IMR-90 (cell line): ENCODE results near the gene ADGRG6. TPM values are rescaled to one million over a fixed set of nuclear protein-coding genes. Genes with fewer than 3 reads are reported as not detected.

Source experiments
- ATAC-seq: fragments of 200-7000 bp; cut with Tn5 transposase; 2 replicates; pipeline ENCODE4 v1.9.1; 2020; ENCODE audit warnings: low read depth, mild to moderate bottlenecking, moderate library complexity
- BruUV-seq: library from RNA; stranded (reverse); fragments of 400-500 nt; replicated peaks from 2 replicates; lab custom pipeline; 2021; lab: Mats Ljungman, UMichigan
- CTCF ChIA-PET: fragments of 300-600 bp; formaldehyde crosslinking; extraction: SDS; loops from one replicate; lab custom pipeline; 2021; ENCODE audit warnings: antibody characterized with exemption; lab: Yijun Ruan, JAX
- POLR2A ChIA-PET: fragments of 300-600 bp; sonication (Branson Sonifier 250); formaldehyde crosslinking; loops from one replicate; lab custom pipeline; 2022; ENCODE audit warnings: antibody characterized with exemption; ENCODE audit not compliant: unreplicated experiment; lab: Charles Lee
- DNase-seq: peaks from one replicate; pipeline ENCODE4 v3.0.0; 2013
- H2AFZ ChIP-seq: replicated peaks from 2 replicates; pipeline ENCODE3; 2013; ENCODE audit warnings: low read length, mild to moderate bottlenecking; ENCODE audit not compliant: poor library complexity
- H2AK5ac ChIP-seq: 2 replicates; pipeline ENCODE4 v1.6.1; 2013; ENCODE audit warnings: low read depth, low read length, inconsistent platforms
- H2AK9ac ChIP-seq: replicated peaks from 2 replicates; pipeline ENCODE3; 2013; ENCODE audit warnings: mild to moderate bottlenecking, low read depth, low read length, moderate library complexity; ENCODE audit not compliant: poor library complexity
- H2BK120ac ChIP-seq: 2 replicates; pipeline ENCODE4 v1.6.1; 2013; ENCODE audit warnings: low read depth, low read length, inconsistent platforms
- H2BK15ac ChIP-seq: 3 replicates; pipeline ENCODE4 v1.6.1; 2013; ENCODE audit warnings: low read depth, low read length, inconsistent platforms
- H2BK20ac ChIP-seq: 2 replicates; pipeline ENCODE4 v1.6.1; 2013; ENCODE audit warnings: low read depth, mild to moderate bottlenecking, inconsistent platforms, low read length, moderate library complexity
- H2BK5ac ChIP-seq: 2 replicates; pipeline ENCODE4 v1.6.1; 2013; ENCODE audit warnings: mild to moderate bottlenecking, low read depth, low read length, inconsistent platforms; ENCODE audit not compliant: poor library complexity, severe bottlenecking
- H3K14ac ChIP-seq: replicated peaks from 2 replicates; pipeline ENCODE4 v1.6.1; 2013; ENCODE audit warnings: low read depth, low read length, inconsistent platforms
- H3K18ac ChIP-seq: 2 replicates; pipeline ENCODE4 v1.6.1; 2013; ENCODE audit warnings: low read depth, low read length, control low read depth
- H3K23ac ChIP-seq: 2 replicates; pipeline ENCODE4 v1.6.1; 2013; ENCODE audit warnings: low read depth, low read length, inconsistent platforms
- H3K27ac ChIP-seq: 2 replicates; pipeline ENCODE4 v1.5.1; 2013; ENCODE audit warnings: mild to moderate bottlenecking, control low read depth, low read length; ENCODE audit not compliant: insufficient read depth
- H3K27me3 ChIP-seq: 2 replicates; pipeline ENCODE4 v1.6.1; 2013; ENCODE audit warnings: low read length; ENCODE audit not compliant: control insufficient read depth, insufficient read depth
- H3K36me3 ChIP-seq: 2 replicates; pipeline ENCODE4 v1.6.1; 2013; ENCODE audit warnings: low read length, mixed read lengths; ENCODE audit not compliant: control insufficient read depth, insufficient read depth
- H3K4ac ChIP-seq: 2 replicates; pipeline ENCODE4 v1.6.1; 2013; ENCODE audit warnings: low read depth, low read length, inconsistent platforms
- H3K4me1 ChIP-seq: 2 replicates; pipeline ENCODE4 v1.6.1; 2013; ENCODE audit warnings: low read length, mixed read lengths; ENCODE audit not compliant: control insufficient read depth, insufficient read depth
- H3K4me2 ChIP-seq: 2 replicates; pipeline ENCODE4 v1.6.1; 2013; ENCODE audit warnings: low read depth, mild to moderate bottlenecking, control low read depth, low read length, moderate library complexity
- H3K4me3 ChIP-seq: 2 replicates; pipeline ENCODE4 v1.5.1; 2013; ENCODE audit warnings: low read depth, mild to moderate bottlenecking, control low read depth, low read length, moderate library complexity; ENCODE audit not compliant: insufficient read depth
- H3K56ac ChIP-seq: 2 replicates; pipeline ENCODE4 v1.6.1; 2013; ENCODE audit warnings: low read length, inconsistent platforms; ENCODE audit not compliant: insufficient read depth; ENCODE audit errors: extremely low read depth
- H3K79me1 ChIP-seq, 2 experiments: 2 replicates each; pipeline ENCODE4 v1.6.1; 2013; ENCODE audit warnings: low read length in 2 of 2, inconsistent platforms in 1 of 2, low read depth in 1 of 2
- H3K9ac ChIP-seq: 2 replicates; pipeline ENCODE4 v1.6.1; 2013; ENCODE audit warnings: low read depth, low read length, control low read depth
- H3K9me1 ChIP-seq: 2 replicates; pipeline ENCODE4 v1.6.1; 2013; ENCODE audit warnings: low read length, inconsistent platforms; ENCODE audit not compliant: insufficient read depth
- H3K9me3 ChIP-seq: 2 replicates; pipeline ENCODE4 v1.6.1; 2013; ENCODE audit warnings: low read length; ENCODE audit not compliant: control insufficient read depth, insufficient read depth
- H4K20me1 ChIP-seq: 2 replicates; pipeline ENCODE4 v1.6.1; 2013; ENCODE audit warnings: low read length, inconsistent platforms; ENCODE audit not compliant: insufficient read depth
- H4K5ac ChIP-seq: 2 replicates; pipeline ENCODE4 v1.6.1; 2013; ENCODE audit warnings: mild to moderate bottlenecking, low read depth, low read length, control low read depth
- H4K8ac ChIP-seq, 2 experiments: 2 replicates each; pipeline ENCODE4 v1.6.1; 2013; ENCODE audit warnings: low read depth in 2 of 2, low read length in 2 of 2, control low read depth in 1 of 2, inconsistent platforms in 1 of 2
- H4K91ac ChIP-seq: 2 replicates; pipeline ENCODE4 v1.6.1; 2013; ENCODE audit warnings: low read depth, low read length, inconsistent platforms; ENCODE audit not compliant: insufficient read depth
- BHLHE40 ChIP-seq: fragments of 150-350 bp; IDR thresholded peaks from 2 replicates; pipeline ENCODE4 v1.6.1; 2016; ENCODE audit warnings: mild to moderate bottlenecking, low read depth, low read length
- CEBPB ChIP-seq: IDR thresholded peaks from 2 replicates; pipeline ENCODE4 v1.6.1; 2012; ENCODE audit warnings: low read depth, low read length, improper control_type of control experiment
- CHD1 ChIP-seq: IDR thresholded peaks from 2 replicates; pipeline ENCODE4 v1.6.1; 2012; ENCODE audit warnings: low read depth, low read length, improper control_type of control experiment
- CTCF ChIP-seq: conservative IDR thresholded peaks from 2 replicates; pipeline ENCODE4 v1.5.1; 2012; ENCODE audit warnings: mild to moderate bottlenecking, low read depth, low read length, improper control_type of control experiment
- ELK1 ChIP-seq: fragments of 150-350 bp; IDR thresholded peaks from 2 replicates; pipeline ENCODE4 v1.6.1; 2016; ENCODE audit warnings: low read depth, mild to moderate bottlenecking, low read length, moderate library complexity, borderline replicate concordance
- FOS ChIP-seq: fragments of 150-350 bp; IDR thresholded peaks from 2 replicates; pipeline ENCODE4 v1.6.1; 2016; ENCODE audit warnings: low read depth, low read length
- MAFK ChIP-seq: IDR thresholded peaks from 2 replicates; pipeline ENCODE4 v1.6.1; 2012; ENCODE audit warnings: low read depth, low read length, improper control_type of control experiment
- MAZ ChIP-seq: IDR thresholded peaks from 2 replicates; pipeline ENCODE4 v1.6.1; 2012; ENCODE audit warnings: low read depth, mild to moderate bottlenecking, low read length, improper control_type of control experiment, moderate library complexity, borderline replicate concordance
- MXI1 ChIP-seq: IDR thresholded peaks from 2 replicates; pipeline ENCODE4 v1.6.1; 2012; ENCODE audit warnings: low read depth, mild to moderate bottlenecking, low read length, moderate library complexity, borderline replicate concordance
- NFE2L2 ChIP-seq: fragments of 150-350 bp; IDR thresholded peaks from 2 replicates; pipeline ENCODE4 v1.6.1; 2016; ENCODE audit warnings: low read depth, mild to moderate bottlenecking, low read length
- POLR2A ChIP-seq: IDR thresholded peaks from 2 replicates; pipeline ENCODE4 v1.6.1; 2012; ENCODE audit warnings: mild to moderate bottlenecking, low read depth, low read length
- RAD21 ChIP-seq: IDR thresholded peaks from 2 replicates; pipeline ENCODE4 v1.6.1; 2012; ENCODE audit warnings: low read length, improper control_type of control experiment
- RCOR1 ChIP-seq: IDR thresholded peaks from 2 replicates; pipeline ENCODE4 v1.6.1; 2012; ENCODE audit warnings: mild to moderate bottlenecking, low read length, improper control_type of control experiment; ENCODE audit not compliant: insufficient replicate concordance
- RFX5 ChIP-seq: IDR thresholded peaks from 2 replicates; pipeline ENCODE4 v1.8.0; 2012; ENCODE audit warnings: low read depth, mild to moderate bottlenecking, low read length, moderate library complexity
- SMC3 ChIP-seq: fragments of 150-350 bp; IDR thresholded peaks from 2 replicates; pipeline ENCODE4 v1.6.1; 2016; ENCODE audit warnings: low read depth, mild to moderate bottlenecking, antibody characterized with exemption, low read length, moderate library complexity
- USF2 ChIP-seq: fragments of 150-350 bp; IDR thresholded peaks from 2 replicates; pipeline ENCODE4 v1.6.1; 2017; ENCODE audit warnings: mild to moderate bottlenecking, antibody characterized with exemption, low read length, low read depth
- WGBS, 2 experiments: methylation state at CpG; one replicate each; pipeline versions ENCODE4 v1.1.5 to v1.1.7; 2013; ENCODE audit warnings: missing lambda C conversion rate in 2 of 2; ENCODE audit not compliant: insufficient read length in 1 of 2; ENCODE audit errors: extremely low coverage in 2 of 2; 5-methylcytosine and 5-hydroxymethylcytosine counted together
- dilution Hi-C: fragments of 300-500 bp; cut with HindIII; formaldehyde crosslinking; loops from one replicate; pipeline ENCODE4 v1.14.3; 2018; ENCODE audit warnings: low sequenced_read_pairs; ENCODE audit not compliant: unreplicated experiment
- in situ Hi-C: fragments of 300-500 bp; cut with MboI; formaldehyde crosslinking; loops from 3 replicates; pipeline ENCODE4 v1.14.3; 2019; ENCODE audit warnings: low sequenced_read_pairs, inconsistent platforms, mixed read lengths
- intact Hi-C: fragments of 100-400 bp; cut with micrococcal nuclease; formaldehyde crosslinking; loops from 2 replicates; pipeline ENCODE4 v1.10.0; 2022
- polyA plus RNA-seq, 3 experiments: library from polyadenylated mRNA; depleted of rRNA; stranded (reverse); fragments of >200 nt; gene quantifications; 2 replicates each; pipeline ENCODE4 v1.2.3, GENCODE V29; 2012; ENCODE audit warnings: low replicate concordance in 1 of 3
- total RNA-seq: library from RNA; depleted of rRNA; stranded (reverse); fragments of >200 nt; gene quantifications from 2 replicates; pipeline ENCODE4 v1.2.3, GENCODE V29; 2012

ADGRG6 gene
- total and polyA plus RNA-seq, 2 of the 4 experiments (the other 2 are of a cell fraction): 10.0 to 20.3 TPM

- H2BK120ac ChIP-seq: no peak overlapping the region
- POLR2A ChIA-PET: interaction anchor here (0.9 kb wide), 1 partner anchor 10 kb away, joined by 18 read pairs; no protein-coding TSS in a partner anchor
- no peaks in the 10 kb centered on the region for H3K9me3 ChIP-seq
- H2BK5ac ChIP-seq: no peak overlapping the region
- no peaks in the 10 kb centered on the region for H3K36me3 ChIP-seq
- DNase-seq: no peak
- H2AFZ ChIP-seq: no peak overlapping the region
- WGBS, 2 experiments: 100% methylated on average over 2 of the region's 5 CpGs; no CpG with 5 or more reads in 1 of the 2 experiments
- no peak overlapping the region for H4K91ac ChIP-seq
- no peaks in the 10 kb centered on the region for H3K4me1 ChIP-seq
- no peak overlapping the region for H2AK9ac ChIP-seq
- no peak overlapping the region for H3K27ac ChIP-seq
- H2BK15ac ChIP-seq: no peak overlapping the region
- no peak overlapping the region for H3K9ac ChIP-seq
- no peak overlapping the region for H3K4me2 ChIP-seq
- no peak overlapping the region for H3K4ac ChIP-seq
- no peak overlapping the region for H4K5ac ChIP-seq
- H4K20me1 ChIP-seq: no peaks in the 10 kb centered on the region
- H3K56ac ChIP-seq: no peak overlapping the region
- TF ChIP-seq SMC3: no peak
- TF ChIP-seq RFX5: no peak
- TF ChIP-seq CEBPB: no peak
- TF ChIP-seq ELK1: no peak
- TF ChIP-seq RAD21: no peak
- TF ChIP-seq FOS: no peak
- no peak for TF ChIP-seq CHD1
- no peak for TF ChIP-seq CTCF
- TF ChIP-seq NFE2L2: no peak
- TF ChIP-seq MAFK: no peak
- TF ChIP-seq RCOR1: no peak
- TF ChIP-seq MAZ: no peak
- TF ChIP-seq BHLHE40: no peak
- no peak for TF ChIP-seq MXI1
- no peak for TF ChIP-seq USF2
- TF ChIP-seq POLR2A: no peak
- H3K9me1 ChIP-seq: no peaks in the 10 kb centered on the region
- dilution Hi-C loops (no loop called here), in situ Hi-C loops (no loop called here), intact Hi-C loops (no loop called here)
- no peaks in the 10 kb centered on the region for H3K27me3 ChIP-seq
- no peak overlapping the region for H2AK5ac ChIP-seq
- H3K4me3 ChIP-seq: no peak overlapping the region
- H3K18ac ChIP-seq: no peak overlapping the region
- no peak overlapping the region for H3K14ac ChIP-seq
- CTCF ChIA-PET: no interaction called here
- H2BK20ac ChIP-seq: no peak overlapping the region
- no peaks in the 10 kb centered on the region for H3K79me1 ChIP-seq
- H4K8ac ChIP-seq: no peak overlapping the region
- ATAC-seq: no peak
- BruUV-seq: no TSS peak
- H3K23ac ChIP-seq: no peak overlapping the region
These were observed 11.0 kb upstream of the ADGRG6 start for GRCh38 chr6:142290851-142291250.
